Common myeloid progenitor, CD34-positive (primary cell): Measurements from ENCODE around the gene ATOH8.

ENCODE experiments used
- CTCF ChIA-PET: fragments of 350-600 bp; sonication (Branson Sonifier 250); formaldehyde crosslinking; loops from one replicate; lab custom pipeline; 2021; ENCODE audit warnings: antibody characterized with exemption; lab: Charles Lee
- POLR2A ChIA-PET: fragments of 350-600 bp; sonication (Branson Sonifier 250); formaldehyde crosslinking; loops from one replicate; lab custom pipeline; 2021; ENCODE audit warnings: antibody characterized with exemption; lab: Charles Lee
- DNase-seq, 3 donors: peaks; one replicate each; pipeline versions ENCODE4 v3.0.0 to v3.0.0-alpha.2; 2013
- H3K27ac ChIP-seq, 2 experiments: 1 replicate in 1 of 2; 2 replicates in 1 of 2; pipeline ENCODE4 v1.7.0; 2013; ENCODE audit warnings: inconsistent platforms in 2 of 2, low read length in 2 of 2, mild to moderate bottlenecking in 2 of 2, low read depth in 1 of 2, moderate library complexity in 1 of 2; ENCODE audit not compliant: severe bottlenecking in 2 of 2, insufficient read depth in 1 of 2, poor library complexity in 1 of 2
- H3K27me3 ChIP-seq, 5 experiments: replicated peaks in 2 of 5; 1 replicate in 3 of 5; 2 replicates in 2 of 5; pipeline versions ENCODE4 v1.6.1 to v1.7.0; 2013; ENCODE audit warnings: low read length in 4 of 5, mild to moderate bottlenecking in 2 of 5, moderate library complexity in 2 of 5, inconsistent platforms in 1 of 5; ENCODE audit not compliant: insufficient read depth in 5 of 5, control insufficient read depth in 4 of 5
- H3K36me3 ChIP-seq, 4 experiments: 1 replicate in 2 of 4; 2 replicates in 2 of 4; pipeline versions ENCODE4 v1.6.1 to v1.7.0; 2013; ENCODE audit warnings: low read length in 3 of 4, control low read depth in 1 of 4, mild to moderate bottlenecking in 1 of 4; ENCODE audit not compliant: control insufficient read depth in 4 of 4, insufficient read depth in 4 of 4
- H3K4me1 ChIP-seq, 4 experiments: 1 replicate in 3 of 4; 2 replicates in 1 of 4; pipeline versions ENCODE4 v1.6.1 to v1.7.1; 2013; ENCODE audit warnings: low read length in 3 of 4, mild to moderate bottlenecking in 3 of 4, control low read depth in 1 of 4, inconsistent platforms in 1 of 4, moderate library complexity in 1 of 4; ENCODE audit not compliant: control insufficient read depth in 4 of 4, insufficient read depth in 4 of 4; ENCODE audit errors: control extremely low read depth in 1 of 4
- H3K4me3 ChIP-seq, 7 experiments: 1 replicate in 4 of 7; 2 replicates in 3 of 7; pipeline versions ENCODE4 v1.5.1 to v1.7.0; 2013; ENCODE audit warnings: mild to moderate bottlenecking in 7 of 7, low read length in 6 of 7, moderate library complexity in 6 of 7, inconsistent platforms in 2 of 7, low read depth in 2 of 7, control low read depth in 1 of 7; ENCODE audit not compliant: insufficient read depth in 4 of 7, control insufficient read depth in 1 of 7; ENCODE audit errors: extremely low read depth in 1 of 7
- H3K9me3 ChIP-seq, 5 experiments: 1 replicate in 4 of 5; 2 replicates in 1 of 5; pipeline versions ENCODE4 v1.6.1 to v1.7.1; 2013; ENCODE audit warnings: low read length in 4 of 5, mild to moderate bottlenecking in 2 of 5, inconsistent platforms in 1 of 5, low read depth in 1 of 5, moderate library complexity in 1 of 5; ENCODE audit not compliant: control insufficient read depth in 4 of 5, insufficient read depth in 2 of 5; ENCODE audit errors: control extremely low read depth in 1 of 5
- WGBS: methylation state at CpG from one replicate; pipeline ENCODE4 v1.1.5; 2013; ENCODE audit not compliant: insufficient coverage; 5-methylcytosine and 5-hydroxymethylcytosine counted together

The ATOH8 gene

GRCh38 chr2:85814802-85815550 lies 61.2 kb downstream of the ATOH8 start:
- peaks cover 0 to 9% (median 0%) of the 10 kb centered on the region in 5 experiments for H3K27me3 ChIP-seq
- WGBS: 92% methylated on average over 7 of the region's 10 CpGs
- POLR2A ChIA-PET: interaction anchor here (0.9 kb wide), 1 partner anchor 9 kb away, joined by 4 read pairs; no protein-coding TSS in a partner anchor

GRCh38 chr2:85819811-85820510 lies 66.2 kb downstream of the ATOH8 start:
- POLR2A ChIA-PET: no interaction called here
- H3K4me3 ChIP-seq: no peak overlapping the region
- DNase-seq: no peak
- H3K36me3 ChIP-seq: no peaks in the 10 kb centered on the region
- no peaks in the 10 kb centered on the region for H3K27me3 ChIP-seq
- WGBS: 94% methylated on average over 3 of the region's 6 CpGs
- H3K4me1 ChIP-seq: no peaks in the 10 kb centered on the region
- H3K27ac ChIP-seq: no peak overlapping the region
- H3K9me3 ChIP-seq: no peaks in the 10 kb centered on the region
- CTCF ChIA-PET: interaction anchor here (0.8 to 16.2 kb wide), 8 partner anchors 8 to 261 kb away, joined by 3 to 265 read pairs (median 4); partner anchors contain the start of gene ATOH8

More at GRCh38 chr2:85814802-85815550, 61.2 kb downstream of the ATOH8 start:
- CTCF ChIA-PET: interaction anchor here (0.6 to 16.2 kb wide), 31 partner anchors 10 to 264 kb away, joined by 3 to 218 read pairs (median 7); partner anchors contain the start of gene ATOH8
- Histone ChIP-seq H3K27ac (no peak overlapping the region), H3K4me1 (no peaks in the 10 kb centered on the region), H3K4me3 (no peak overlapping the region), H3K9me3 (no peaks in the 10 kb centered on the region), H3K36me3 (no peaks in the 10 kb centered on the region)
- DNase-seq: no peak

DNA sequence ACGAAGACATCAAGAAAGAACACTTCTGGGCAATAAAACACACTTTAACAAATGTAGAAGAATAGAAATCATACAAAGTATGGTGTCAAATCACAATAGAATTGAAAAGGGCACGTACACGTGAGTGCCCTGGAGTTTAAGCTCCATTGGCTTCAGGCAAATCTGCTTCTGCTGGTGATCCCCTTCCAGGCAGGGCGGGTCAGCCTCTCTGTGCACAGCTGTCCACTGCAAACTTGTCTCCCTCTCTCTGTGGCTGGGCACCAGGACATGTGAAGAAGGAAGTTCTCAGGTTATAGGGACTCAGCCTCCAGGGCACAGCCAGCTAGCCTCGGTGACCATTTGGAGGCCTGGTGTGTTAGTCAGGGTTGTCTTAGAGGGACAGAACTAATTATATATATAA lies 69.0 kb downstream of the ATOH8 start:
- H3K4me1 ChIP-seq: peaks cover 0 to 3% (median 3%) of the 10 kb centered on the region in 4 experiments
- POLR2A ChIA-PET: interaction anchor here (0.6 kb wide), 1 partner anchor 189 kb away, joined by 3 read pairs; no protein-coding TSS in a partner anchor
- H3K4me3 ChIP-seq: no peak overlapping the region
- DNase-seq: no peak
- H3K27me3 ChIP-seq: no peaks in the 10 kb centered on the region
- CTCF ChIA-PET: interaction anchor here (1.8 to 16.2 kb wide), 4 partner anchors 7 to 258 kb away, joined by 4 to 265 read pairs (median 128); partner anchors contain the start of gene ATOH8
- no peak overlapping the region for H3K27ac ChIP-seq
- WGBS: 93% methylated on average over 3 of the region's 5 CpGs
- H3K36me3 ChIP-seq: no peaks in the 10 kb centered on the region
- no peaks in the 10 kb centered on the region for H3K9me3 ChIP-seq

GRCh38 chr2:85823951-85824350 lies 70.2 kb downstream of the ATOH8 start:
- Histone ChIP-seq H3K4me3 (no peak overlapping the region), H3K9me3 (no peaks in the 10 kb centered on the region), H3K27me3 (no peaks in the 10 kb centered on the region), H3K27ac (no peak overlapping the region), H3K36me3 (no peaks in the 10 kb centered on the region), H3K4me1 (peaks cover 0 to 6% (median 4%) of the 10 kb centered on the region in 4 experiments)
- CTCF ChIA-PET: interaction anchor here (0.8 to 16.2 kb wide), 6 partner anchors 9 to 257 kb away, joined by 3 to 265 read pairs (median 22); partner anchors contain the start of gene ATOH8
- POLR2A ChIA-PET: interaction anchor here (1.2 kb wide), 1 partner anchor 10 kb away, joined by 4 read pairs; no protein-coding TSS in a partner anchor
- 100% methylated on average over 2 of the region's 2 CpGs for whole genome bisulfite sequencing
- DNase-seq: no peak

GRCh38 chr2:85826990-85827878 lies 73.4 kb downstream of the ATOH8 start:
- CTCF ChIA-PET: interaction anchor here (0.6 to 13.6 kb wide), 48 partner anchors 9 to 311 kb away, joined by 3 to 265 read pairs (median 4); partner anchors contain the start of genes POLR1A, PTCD3 and ST3GAL5
- peak; percentile 66 to 84 (median 79) for DNase-seq
- H3K4me3 ChIP-seq: peak overlapping the region in 1 of 7 experiments; percentile 32

DNA sequence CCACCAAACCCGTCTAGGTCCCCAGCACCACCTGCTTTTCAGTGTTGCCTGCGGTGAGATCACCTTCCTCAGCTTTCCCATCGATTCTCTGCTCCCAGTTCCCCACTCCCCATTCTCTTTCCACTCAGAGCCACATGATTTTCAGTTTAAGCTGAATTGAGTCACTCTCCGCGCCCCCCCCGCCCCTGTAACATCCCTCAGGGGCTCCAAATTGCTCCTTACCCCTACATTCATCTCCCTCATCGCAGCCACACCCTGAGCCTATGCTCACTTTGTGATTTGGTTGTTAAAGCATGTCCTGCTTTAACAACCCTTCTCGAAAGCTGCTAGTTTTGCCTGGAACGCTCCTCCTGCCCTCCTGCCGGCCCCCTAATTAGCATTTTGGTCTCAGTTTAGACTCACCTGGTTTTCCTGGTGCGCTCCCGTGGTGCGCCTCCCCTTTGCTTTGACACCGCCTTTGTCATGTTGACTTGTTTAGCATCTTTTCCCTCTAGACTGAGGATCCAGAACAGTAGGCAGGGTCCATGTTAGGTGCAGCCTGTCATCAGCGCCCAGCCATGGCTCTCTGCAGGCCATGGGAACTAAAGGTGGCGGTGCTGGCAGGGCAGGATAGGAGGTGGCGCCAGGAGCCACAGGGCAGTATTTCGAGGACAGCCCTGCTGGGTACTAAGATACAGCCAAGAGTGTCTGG lies 74.2 kb downstream of the ATOH8 start:
- no peaks in the 10 kb centered on the region for H3K36me3 ChIP-seq
- H3K4me3 ChIP-seq: no peak overlapping the region
- ChIA-PET CTCF (interaction anchor here (0.6 to 13.6 kb wide), 46 partner anchors 9 to 310 kb away, joined by 3 to 265 read pairs (median 4); partner anchors contain the start of genes POLR1A, PTCD3 and ST3GAL5), POLR2A (interaction anchor here (1.0 to 1.2 kb wide), 3 partner anchors 37 to 208 kb away, joined by 3 read pairs; no protein-coding TSS in a partner anchor)
- WGBS: 88% methylated on average over 15 of the region's 18 CpGs
- H3K27ac ChIP-seq: no peak overlapping the region
- peaks cover 0 to 6% (median 5%) of the 10 kb centered on the region in 4 experiments for H3K4me1 ChIP-seq
- DNase-seq: no peak
- H3K9me3 ChIP-seq: no peaks in the 10 kb centered on the region
- H3K27me3 ChIP-seq: no peaks in the 10 kb centered on the region

More at GRCh38 chr2:85826990-85827878, 73.4 kb downstream of the ATOH8 start:
- POLR2A ChIA-PET: interaction anchor here (1.0 to 1.2 kb wide), 3 partner anchors 37 to 209 kb away, joined by 3 read pairs; no protein-coding TSS in a partner anchor
- WGBS: 39% methylated on average over 20 of the region's 20 CpGs
- H3K4me1 ChIP-seq: peaks cover 0 to 6% (median 5%) of the 10 kb centered on the region in 4 experiments
- no peaks in the 10 kb centered on the region for H3K36me3 ChIP-seq
- no peak overlapping the region for H3K27ac ChIP-seq
- H3K27me3 ChIP-seq: no peaks in the 10 kb centered on the region
- no peaks in the 10 kb centered on the region for H3K9me3 ChIP-seq
